OCI-LY3 (cell line): ENCODE results near the gene NHLRC2.

Experiments used
- H2AFZ ChIP-seq: fragments of 200-600, 300-600 bp; shearing (Covaris generic); 2 replicates; pipeline ENCODE4 v1.6.0; 2014; ENCODE audit warnings: antibody characterized with exemption, low read depth, low read length
- H3K27ac ChIP-seq: fragments of 200-600, 300-600 bp; sonication (generic); 2 replicates; pipeline ENCODE4 v1.5.1; 2014; ENCODE audit warnings: mild to moderate bottlenecking, low read length, moderate library complexity, mixed read lengths
- H3K27me3 ChIP-seq: fragments of 200-600, 300-600 bp; sonication (generic); 2 replicates; pipeline ENCODE4 v1.6.1; 2014; ENCODE audit warnings: low read depth, low read length, mixed read lengths
- H3K36me3 ChIP-seq: fragments of 200-600, 300-600 bp; sonication (generic); replicated peaks from 2 replicates; pipeline ENCODE3; 2014; ENCODE audit warnings: low read depth, low read length, mixed read lengths
- H3K4me1 ChIP-seq: fragments of 300-600, 200-600 bp; sonication (generic); 2 replicates; pipeline ENCODE4 v1.6.1; 2014; ENCODE audit warnings: low read length, mixed read lengths
- H3K4me2 ChIP-seq: fragments of 200-600, 300-600 bp; sonication (generic); 2 replicates; pipeline ENCODE4 v1.6.1; 2014; ENCODE audit warnings: low read length, mixed read lengths
- H3K4me3 ChIP-seq: fragments of 300-600, 200-600 bp; sonication (generic); 2 replicates; pipeline ENCODE4 v1.5.1; 2014; ENCODE audit warnings: antibody characterized with exemption, mild to moderate bottlenecking, low read length, moderate library complexity
- H3K79me2 ChIP-seq: fragments of 300-600, 200-600 bp; shearing (Covaris generic); 2 replicates; pipeline ENCODE4 v1.6.1; 2014; ENCODE audit warnings: mild to moderate bottlenecking, low read length, mixed read lengths
- H3K9ac ChIP-seq: fragments of 300-600, 200-600 bp; shearing (Covaris generic); 2 replicates; pipeline ENCODE4 v1.6.0; 2014; ENCODE audit warnings: mild to moderate bottlenecking, low read length, moderate library complexity
- H3K9me3 ChIP-seq: fragments of 200-600, 300-600 bp; shearing (Covaris generic); 2 replicates; pipeline ENCODE4 v1.6.1; 2014; ENCODE audit warnings: low read length, mixed read lengths; ENCODE audit not compliant: insufficient read depth
- H4K20me1 ChIP-seq: fragments of 200-600, 300-600 bp; sonication (generic); 2 replicates; pipeline ENCODE4 v1.6.1; 2016; ENCODE audit warnings: low read length, mixed read lengths; ENCODE audit not compliant: insufficient read depth
- CTCF ChIP-seq: fragments of 200-600, 300-600 bp; sonication (generic); IDR thresholded peaks from 2 replicates; pipeline ENCODE4 v1.5.1; 2014; ENCODE audit warnings: antibody characterized with exemption, low read length, low read depth
- EZH2phosphoT487 ChIP-seq: fragments of 200-600 bp; shearing (Covaris generic); IDR thresholded peaks from 2 replicates; pipeline ENCODE4 v1.6.1; 2018; ENCODE audit warnings: antibody characterized with exemption, mixed run types, low read depth

NHLRC2 gene

DNA sequence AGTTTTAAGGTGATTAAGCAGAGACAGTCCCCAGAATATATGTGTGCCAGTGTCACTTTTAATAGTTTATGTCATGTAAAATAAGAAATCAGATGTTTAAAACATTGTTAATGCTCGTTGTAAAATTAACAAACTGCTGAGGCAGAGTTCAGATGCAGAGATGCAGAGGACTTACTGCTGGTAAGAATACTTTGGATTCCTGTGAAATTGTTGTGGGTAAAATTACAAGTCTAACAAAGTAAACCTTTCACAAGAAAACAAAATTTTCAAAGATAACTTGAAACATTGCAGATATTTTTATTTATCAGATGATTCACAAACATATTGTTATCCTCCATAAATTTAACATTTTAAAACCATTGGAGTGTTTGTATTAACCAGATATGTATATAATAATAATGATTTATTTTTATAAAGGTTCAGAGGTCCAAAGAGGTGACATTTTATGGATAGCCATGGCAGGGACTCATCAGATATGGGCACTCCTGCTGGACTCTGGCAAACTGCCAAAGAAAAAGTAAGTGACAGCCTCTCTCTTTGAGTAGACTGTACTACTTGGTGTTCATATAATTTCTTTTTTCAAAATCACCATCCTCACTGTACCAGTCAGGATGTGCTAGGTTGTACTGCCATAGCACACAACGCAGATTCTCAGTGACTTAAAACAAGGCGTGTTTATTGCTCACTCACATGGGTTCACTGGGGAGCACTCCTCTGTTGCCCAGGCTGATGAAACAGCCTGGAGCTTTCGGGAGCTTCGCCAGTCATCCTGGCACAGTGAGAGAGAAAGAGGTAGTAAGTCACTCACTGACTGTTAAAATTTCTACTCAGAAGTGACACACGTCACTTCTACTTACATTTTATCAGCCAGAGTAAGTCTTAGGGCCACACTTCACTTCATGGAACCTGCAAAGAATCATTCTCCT lies 43.5 kb downstream of the NHLRC2 start:
- no peak overlapping the region for H3K9ac ChIP-seq
- H3K4me1 ChIP-seq, result no peaks in the 10 kb centered on the region
- no peaks in the 10 kb centered on the region for H3K9me3 ChIP-seq
- H3K4me3 ChIP-seq, result no peak overlapping the region
- TF ChIP-seq CTCF, result no peak
- TF ChIP-seq EZH2phosphoT487, result no peak
- no peaks in the 10 kb centered on the region for H3K79me2 ChIP-seq
- H2AFZ ChIP-seq, result no peak overlapping the region
- H4K20me1 ChIP-seq, result no peaks in the 10 kb centered on the region
- H3K4me2 ChIP-seq, result no peak overlapping the region
- no peak overlapping the region for H3K27ac ChIP-seq
- peaks cover 3% of the 10 kb centered on the region for H3K36me3 ChIP-seq
- H3K27me3 ChIP-seq, result no peaks in the 10 kb centered on the region

GRCh38 chr10:113899952-113900598 lies 45.6 kb downstream of the NHLRC2 start:
- Histone ChIP-seq H3K4me1 (no peaks in the 10 kb centered on the region), H3K9me3 (no peaks in the 10 kb centered on the region), H3K4me2 (no peak overlapping the region), H3K4me3 (no peak overlapping the region), H4K20me1 (no peaks in the 10 kb centered on the region), H3K36me3 (peaks cover 8% of the 10 kb centered on the region), H3K27me3 (no peaks in the 10 kb centered on the region), H2AFZ (no peak overlapping the region), H3K27ac (no peak overlapping the region), H3K9ac (no peak overlapping the region), H3K79me2 (no peaks in the 10 kb centered on the region)
- TF ChIP-seq EZH2phosphoT487 (no peak), CTCF (no peak)

- TF ChIP-seq EZH2phosphoT487 (no peak), CTCF (no peak)
- H3K4me3 ChIP-seq, result no peak overlapping the region
- no peaks in the 10 kb centered on the region for H4K20me1 ChIP-seq
- no peaks in the 10 kb centered on the region for H3K79me2 ChIP-seq
- H3K4me2 ChIP-seq, result no peak overlapping the region
- no peak overlapping the region for H3K9ac ChIP-seq
- peaks cover 8% of the 10 kb centered on the region for H3K36me3 ChIP-seq
- no peak overlapping the region for H2AFZ ChIP-seq
- H3K4me1 ChIP-seq, result no peaks in the 10 kb centered on the region
- H3K27ac ChIP-seq, result no peak overlapping the region
- no peaks in the 10 kb centered on the region for H3K27me3 ChIP-seq
- no peaks in the 10 kb centered on the region for H3K9me3 ChIP-seq
Observed at GRCh38 chr10:113905756-113906155, 51.3 kb downstream of the NHLRC2 start.

GRCh38 chr10:113907166-113907565 lies 52.7 kb downstream of the NHLRC2 start:
- peaks cover 8% of the 10 kb centered on the region for H3K36me3 ChIP-seq
- TF ChIP-seq EZH2phosphoT487, result no peak
- no peak for TF ChIP-seq CTCF
- H3K27me3 ChIP-seq, result no peaks in the 10 kb centered on the region
- H3K4me1 ChIP-seq, result no peaks in the 10 kb centered on the region
- H2AFZ ChIP-seq, result no peak overlapping the region
- H3K9me3 ChIP-seq, result no peaks in the 10 kb centered on the region
- H3K4me3 ChIP-seq, result no peak overlapping the region
- no peaks in the 10 kb centered on the region for H3K79me2 ChIP-seq
- no peaks in the 10 kb centered on the region for H4K20me1 ChIP-seq
- H3K27ac ChIP-seq, result no peak overlapping the region
- no peak overlapping the region for H3K4me2 ChIP-seq
- H3K9ac ChIP-seq, result no peak overlapping the region
